ENCODE measurements around the gene PCDH1.

DNA sequence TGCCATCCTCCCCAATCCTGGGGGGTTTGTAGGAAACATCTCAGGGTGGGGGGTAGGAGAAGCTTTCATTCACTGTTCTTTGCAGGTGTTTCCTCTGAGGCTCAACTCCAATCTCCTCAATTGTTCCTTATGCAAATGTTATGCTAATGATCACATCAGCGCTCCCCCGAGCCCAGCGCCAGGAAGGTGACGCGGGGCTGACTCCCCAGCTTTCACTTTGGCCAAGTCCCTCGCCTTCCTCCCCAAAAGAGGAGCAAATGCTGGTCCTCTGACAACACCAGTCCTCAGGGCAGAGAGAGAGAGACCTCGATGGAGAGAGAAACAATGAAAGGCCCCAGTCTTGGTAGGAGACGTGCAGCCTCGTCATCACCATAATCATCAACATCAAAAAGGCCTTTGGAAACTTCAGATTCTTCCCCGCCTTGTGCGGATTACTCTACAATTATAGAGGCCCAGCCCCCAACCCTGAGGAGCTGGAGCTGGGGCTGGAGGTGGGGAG is 39.1 kb downstream of the PCDH1 start:
- no peak for TF ChIP-seq ZNF274 (IDR thresholded peaks at IDR 0.05; ENCODE audit: low read depth, low read length)
- TF ChIP-seq YY1 (IDR thresholded peaks at IDR 0.05; ENCODE audit: insufficient read depth, insufficient read length) = no peak

Measured in NT2/D1 (cell line).